Thymus (tissue), 11 donors: Measurements from ENCODE around the gene KRT86. TPM values are rescaled to one million over a fixed set of nuclear protein-coding genes. Genes with fewer than 3 reads are reported as not detected.
A peak's percentile ranks its signal among the peaks of the same experiment; 100 is the strongest.

Source experiments
- DNase-seq, 9 donors: peaks; one replicate each; pipeline ENCODE4 v3.0.0-alpha.2; 2013; ENCODE audit warnings: low spot score in 9 of 9, low read depth in 6 of 9, missing footprints in 1 of 9
- H3K27ac ChIP-seq, 2 donors: one replicate each; pipeline ENCODE4 v1.5.1; 2013; ENCODE audit warnings: control low read depth in 1 of 2, low read depth in 1 of 2, low read length in 1 of 2, mild to moderate bottlenecking in 1 of 2, moderate library complexity in 1 of 2
- H3K27me3 ChIP-seq, 2 donors: one replicate each; pipeline ENCODE4 v1.5.1; 2013; ENCODE audit warnings: low read length in 1 of 2; ENCODE audit not compliant: control insufficient read depth in 2 of 2, insufficient read depth in 1 of 2
- H3K36me3 ChIP-seq, 2 donors: one replicate each; pipeline ENCODE4 v1.5.1; 2013; ENCODE audit warnings: low read length in 1 of 2, mild to moderate bottlenecking in 1 of 2, moderate library complexity in 1 of 2; ENCODE audit not compliant: control insufficient read depth in 2 of 2, insufficient read depth in 2 of 2
- H3K4me1 ChIP-seq, 2 donors: one replicate each; pipeline ENCODE4 v1.5.1; 2013; ENCODE audit warnings: low read length in 2 of 2; ENCODE audit not compliant: control insufficient read depth in 2 of 2, insufficient read depth in 2 of 2
- H3K4me3 ChIP-seq, 2 donors: one replicate each; pipeline ENCODE4 v1.5.1; 2013; ENCODE audit warnings: low read length in 2 of 2, control low read depth in 1 of 2, mild to moderate bottlenecking in 1 of 2
- H3K9me3 ChIP-seq, 2 donors: one replicate each; pipeline ENCODE4 v1.5.1; 2013; ENCODE audit warnings: low read length in 1 of 2, mild to moderate bottlenecking in 1 of 2; ENCODE audit not compliant: control insufficient read depth in 2 of 2, insufficient read depth in 1 of 2
- WGBS: extraction: QIAGEN DNeasy Blood & Tissue Kit; methylation state at CpG from one replicate; pipeline ENCODE4 v1.1.7; 2013; 5-methylcytosine and 5-hydroxymethylcytosine counted together
- polyA plus RNA-seq: library from polyadenylated mRNA; stranded (reverse); fragments of 200-250 nt; gene quantifications from one replicate; pipeline ENCODE4 v1.2.3, GENCODE V29; 2013
- total RNA-seq: library from RNA; stranded (reverse); fragments of 120-200 nt; gene quantifications from one replicate; pipeline ENCODE4 v1.2.4, GENCODE V29; 2013
- donor health status: healthy.

Gene KRT86
- total and polyA plus RNA-seq, 2 donors, result 0.42 to 1.4 TPM

DNA sequence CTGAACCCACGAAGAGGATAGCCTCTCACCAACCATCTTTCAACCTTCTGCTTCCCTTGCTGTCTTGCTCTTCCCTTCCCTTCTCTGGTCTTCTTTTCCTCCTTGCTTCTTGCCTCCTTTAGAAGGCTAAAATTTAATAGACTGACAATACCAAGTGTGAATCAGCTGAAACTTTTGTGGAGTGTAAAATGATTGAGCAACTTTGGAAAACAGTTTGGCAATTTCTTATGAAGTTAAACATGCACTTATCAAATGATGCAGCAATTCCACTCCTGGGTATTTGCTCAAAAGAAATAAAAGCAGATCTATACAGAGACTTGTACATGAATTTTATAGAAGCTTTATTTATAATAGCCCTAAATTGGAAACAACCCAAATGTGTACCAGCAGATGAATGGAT, 3.3 kb upstream of the KRT86 start:
- WGBS, result 90% methylated on average over 1 of the region's 1 CpG
- Histone ChIP-seq H3K4me3 (no peak overlapping the region), H3K27me3 (peaks cover 0 to 20% of the 10 kb centered on the region in 2 donors), H3K4me1 (no peaks in the 10 kb centered on the region), H3K27ac (no peak overlapping the region), H3K36me3 (no peaks in the 10 kb centered on the region), H3K9me3 (no peaks in the 10 kb centered on the region)
- no peak for DNase-seq

DNA sequence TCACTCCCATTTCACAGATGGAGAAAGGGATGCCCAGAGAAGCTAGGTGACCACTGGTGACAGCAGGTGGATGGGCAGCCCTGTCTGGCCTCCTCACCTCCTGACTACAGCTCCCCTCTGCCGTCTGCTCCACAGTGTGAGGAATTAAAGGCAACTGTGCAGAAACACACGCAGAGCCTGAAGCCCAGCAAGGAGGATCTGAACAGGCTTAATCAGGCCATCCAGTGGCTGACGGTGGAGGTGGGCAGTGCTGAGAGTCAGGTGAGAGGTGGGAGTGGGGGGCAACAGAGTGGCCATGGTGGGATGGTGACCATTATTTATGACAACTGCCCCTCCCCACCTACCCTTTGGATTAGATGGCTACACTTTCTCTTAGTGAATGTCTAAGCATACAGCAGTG, 1.2 kb downstream of the KRT86 start:
- 96% methylated on average over 3 of the region's 3 CpGs for WGBS
- peaks cover 0 to 5% of the 10 kb centered on the region in 2 donors for H3K4me1 ChIP-seq
- no peak for DNase-seq
- H3K27me3 ChIP-seq, result peaks cover 2 to 47% of the 10 kb centered on the region in 2 donors
- no peak overlapping the region for H3K27ac ChIP-seq
- H3K36me3 ChIP-seq, result no peaks in the 10 kb centered on the region
- H3K4me3 ChIP-seq, result no peak overlapping the region
- no peaks in the 10 kb centered on the region for H3K9me3 ChIP-seq

DNA sequence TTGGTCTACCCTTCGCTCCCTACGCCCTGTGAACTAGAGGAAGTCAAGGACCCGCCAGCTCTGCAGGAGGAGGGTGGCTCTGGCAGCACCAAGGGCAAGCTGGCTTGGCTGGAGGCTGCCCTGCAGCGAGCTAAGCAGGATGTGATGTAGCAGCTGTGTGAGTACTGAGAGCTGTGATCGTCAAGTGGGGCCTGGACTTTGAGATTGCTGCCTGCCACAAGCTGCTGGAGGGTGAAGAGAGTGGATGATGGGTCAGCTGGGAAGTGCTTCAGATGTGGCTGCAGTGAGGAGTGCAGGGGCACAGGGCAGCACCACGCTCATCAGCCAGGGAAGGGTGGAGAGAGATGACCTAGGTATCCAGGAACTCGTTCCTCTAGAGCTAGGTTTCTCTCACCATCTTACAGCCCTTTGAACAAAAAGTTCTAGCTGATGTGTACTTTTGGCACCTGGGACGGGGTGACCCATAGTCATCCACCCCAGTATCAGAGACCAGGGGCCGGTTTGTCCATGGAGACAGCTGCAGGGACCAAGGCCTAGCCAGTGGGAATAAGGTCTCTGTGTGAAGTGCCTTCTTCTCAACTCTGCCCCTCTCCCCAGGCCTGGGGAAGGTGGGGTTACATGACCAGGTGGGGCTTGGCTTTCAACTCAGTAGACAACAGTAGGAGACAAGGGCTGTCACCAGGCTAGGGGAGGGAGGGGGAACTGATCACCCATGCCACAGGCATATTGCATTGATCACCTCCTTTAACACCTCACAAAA, 3.2 kb downstream of the KRT86 start:
- 78% methylated on average over 9 of the region's 9 CpGs for WGBS
- Histone ChIP-seq H3K27me3 (peaks cover 2 to 43% of the 10 kb centered on the region in 2 donors), H3K27ac (no peak overlapping the region), H3K4me3 (no peak overlapping the region), H3K9me3 (no peaks in the 10 kb centered on the region), H3K36me3 (no peaks in the 10 kb centered on the region), H3K4me1 (peaks cover 0 to 5% of the 10 kb centered on the region in 2 donors)
- DNase-seq, result no peak

DNA sequence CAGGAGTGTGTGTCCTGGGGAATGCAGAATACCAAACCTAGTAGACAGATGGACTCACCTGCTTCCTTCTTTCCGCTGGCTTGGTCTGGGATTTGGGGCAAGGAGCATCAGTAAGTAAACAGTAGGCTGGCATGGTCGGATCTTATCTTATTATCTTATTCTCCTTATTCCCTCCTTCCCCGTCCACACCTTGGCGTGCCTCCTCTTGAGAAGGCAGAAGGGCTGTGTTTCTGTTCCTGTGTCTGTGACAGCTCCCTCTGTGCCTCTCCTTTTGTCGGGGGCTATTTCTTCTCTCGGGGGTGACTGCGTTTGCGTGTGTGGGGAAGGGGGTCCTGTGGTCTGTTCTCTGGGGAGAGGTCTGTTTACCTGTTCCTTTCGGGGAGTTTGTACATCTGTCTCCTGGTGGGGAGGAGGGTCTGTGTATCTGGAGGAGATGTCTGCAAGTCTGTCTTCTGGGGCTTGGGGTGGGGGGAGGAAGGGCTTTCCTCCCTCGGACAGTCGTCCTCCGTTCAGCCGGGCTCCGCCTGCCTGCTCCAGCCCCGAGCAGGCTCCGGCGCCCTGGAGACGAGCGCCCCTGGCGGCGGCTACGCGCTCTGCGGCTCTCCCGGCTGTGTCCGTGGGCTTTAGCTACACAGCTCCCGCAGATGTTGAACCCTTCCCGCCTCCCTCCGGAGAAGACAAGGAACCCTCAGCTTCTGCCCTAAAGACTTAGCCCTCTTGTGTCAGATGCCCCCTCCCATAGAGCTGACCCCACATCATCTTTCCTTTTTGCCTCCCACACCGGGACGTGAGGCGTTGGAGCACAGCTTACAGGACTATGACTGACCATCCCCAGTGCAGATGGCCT, 4.4 kb downstream of the KRT86 start:
- H3K4me3 ChIP-seq, result no peak overlapping the region
- H3K4me1 ChIP-seq, result peaks cover 0 to 5% of the 10 kb centered on the region in 2 donors
- H3K36me3 ChIP-seq, result no peaks in the 10 kb centered on the region
- H3K9me3 ChIP-seq, result no peaks in the 10 kb centered on the region
- peak in 8 of 9 donors; percentile 2 to 73 (median 37) for DNase-seq
- H3K27me3 ChIP-seq, result peaks cover 2 to 43% of the 10 kb centered on the region in 2 donors
- no peak overlapping the region for H3K27ac ChIP-seq
- WGBS, result 24% methylated on average over 32 of the region's 32 CpGs

DNA sequence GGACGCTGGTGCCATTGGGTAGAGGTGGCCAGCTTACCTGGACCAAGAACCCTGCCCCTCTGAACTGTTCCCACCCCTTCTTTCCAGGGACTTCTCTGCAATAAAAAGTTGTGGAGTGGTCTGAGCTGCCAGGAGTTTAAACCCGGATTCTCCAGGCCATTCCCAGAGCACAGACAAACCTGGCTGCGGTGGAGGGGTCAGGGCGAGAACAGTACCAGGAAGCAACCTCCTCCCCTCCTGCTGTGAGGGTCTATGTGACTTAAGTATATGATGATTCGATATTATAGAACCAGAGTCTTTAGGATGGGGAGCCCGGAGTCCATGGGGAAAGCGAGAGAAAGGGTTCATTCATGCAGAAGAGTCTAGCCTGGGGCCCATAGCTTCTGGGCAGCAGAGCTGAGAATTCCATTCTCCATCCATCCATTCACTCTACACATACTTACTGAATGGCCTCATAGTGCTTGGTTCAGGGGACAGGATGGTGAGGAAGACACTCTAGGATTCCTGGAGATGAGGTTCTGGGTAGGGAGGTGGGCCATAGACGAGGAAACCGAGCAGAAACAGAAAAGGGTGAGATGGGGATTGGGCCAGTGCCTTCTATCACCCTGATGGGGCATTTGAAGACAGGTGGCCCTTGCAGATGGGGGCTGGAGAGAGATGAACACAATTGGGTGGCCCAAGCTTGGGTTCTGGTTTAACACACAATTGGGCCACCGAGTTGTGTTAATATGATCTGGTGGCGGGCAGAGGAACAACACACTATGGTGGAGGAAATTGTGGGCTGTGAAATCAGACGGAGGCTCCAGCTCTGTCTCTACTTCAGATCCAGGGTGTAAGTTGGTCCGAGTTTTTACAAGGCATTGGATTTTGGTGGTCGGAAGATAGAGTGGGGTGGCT, 5.2 kb downstream of the KRT86 start:
- Histone ChIP-seq H3K27me3 (peaks cover 2 to 37% of the 10 kb centered on the region in 2 donors), H3K36me3 (no peaks in the 10 kb centered on the region), H3K4me3 (no peak overlapping the region), H3K27ac (no peak overlapping the region), H3K4me1 (peaks cover 0 to 5% of the 10 kb centered on the region in 2 donors), H3K9me3 (no peaks in the 10 kb centered on the region)
- DNase-seq, result no peak
- WGBS, result 95% methylated on average over 14 of the region's 14 CpGs

DNA sequence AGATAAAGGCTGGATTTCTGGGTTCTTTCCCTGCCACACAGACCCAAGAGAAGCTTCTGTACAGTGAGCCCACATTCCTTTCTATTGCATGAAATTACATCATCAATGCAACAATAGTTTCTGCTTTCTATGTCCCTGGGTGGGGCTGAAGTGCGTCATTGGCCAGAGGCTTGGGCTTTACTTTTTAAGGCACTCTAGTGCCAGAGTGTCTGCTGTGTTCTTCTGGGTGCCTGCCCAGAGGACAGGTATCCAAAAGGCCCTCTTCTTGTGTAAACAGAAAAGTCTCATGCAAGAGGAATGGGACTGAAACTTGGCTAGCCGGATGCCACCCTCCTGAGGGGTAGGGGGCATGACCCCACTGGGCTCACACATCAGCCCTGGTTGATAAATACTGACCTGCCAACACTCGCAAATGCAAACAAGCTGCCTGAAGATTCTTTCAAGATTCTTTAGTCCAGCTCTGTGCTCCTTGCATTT, 5.9 kb downstream of the KRT86 start:
- WGBS, result 92% methylated on average over 3 of the region's 3 CpGs
- Histone ChIP-seq H3K36me3 (no peaks in the 10 kb centered on the region), H3K9me3 (no peaks in the 10 kb centered on the region), H3K4me1 (peaks cover 0 to 5% of the 10 kb centered on the region in 2 donors), H3K4me3 (no peak overlapping the region), H3K27me3 (peaks cover 2 to 34% of the 10 kb centered on the region in 2 donors), H3K27ac (peak overlapping the region in 1 of 2 donors; percentile 15)
- DNase-seq, result no peak

DNA sequence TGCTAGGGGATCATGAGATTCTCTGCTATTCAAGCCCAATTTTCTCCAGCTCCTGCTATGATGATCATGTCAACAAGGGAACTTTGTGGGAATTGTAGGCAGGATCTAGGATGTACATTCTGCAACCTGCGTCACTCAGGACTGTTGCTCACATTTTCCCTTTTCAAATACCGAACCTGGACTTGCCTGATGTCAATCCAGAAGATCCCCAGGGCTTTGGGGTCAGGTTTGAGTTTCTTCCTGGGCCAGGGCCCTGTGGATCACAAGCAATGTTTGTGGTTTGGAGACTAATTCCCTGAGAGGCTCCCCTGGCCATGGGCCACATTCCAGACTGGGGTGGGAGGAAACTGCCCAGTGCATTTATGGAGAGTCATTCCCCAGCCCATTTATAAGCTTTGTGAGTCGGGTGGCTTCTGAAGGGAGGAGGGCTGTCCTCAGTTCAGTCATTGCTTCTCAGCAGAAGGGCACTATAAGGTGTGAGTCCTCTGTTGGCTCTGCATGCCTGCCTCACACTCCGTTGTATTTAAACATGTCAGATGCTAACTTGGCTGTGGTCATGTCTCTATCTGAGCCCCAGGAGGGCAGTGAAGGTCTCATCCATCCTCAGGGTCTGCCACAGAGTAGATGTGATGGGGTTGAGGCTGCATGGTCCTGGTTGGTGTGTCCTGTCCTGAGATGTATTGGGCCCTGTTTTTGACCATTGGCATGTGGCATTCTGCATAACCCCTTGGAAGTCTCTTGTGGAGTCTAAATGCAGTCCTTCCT, 6.5 kb downstream of the KRT86 start:
- WGBS, result 91% methylated on average over 4 of the region's 4 CpGs
- no peaks in the 10 kb centered on the region for H3K36me3 ChIP-seq
- DNase-seq, result no peak
- peak overlapping the region in 1 of 2 donors; percentile 15 for H3K27ac ChIP-seq
- H3K9me3 ChIP-seq, result no peaks in the 10 kb centered on the region
- peaks cover 2 to 29% of the 10 kb centered on the region in 2 donors for H3K27me3 ChIP-seq
- peaks cover 0 to 5% of the 10 kb centered on the region in 2 donors for H3K4me1 ChIP-seq
- H3K4me3 ChIP-seq, result no peak overlapping the region

DNA sequence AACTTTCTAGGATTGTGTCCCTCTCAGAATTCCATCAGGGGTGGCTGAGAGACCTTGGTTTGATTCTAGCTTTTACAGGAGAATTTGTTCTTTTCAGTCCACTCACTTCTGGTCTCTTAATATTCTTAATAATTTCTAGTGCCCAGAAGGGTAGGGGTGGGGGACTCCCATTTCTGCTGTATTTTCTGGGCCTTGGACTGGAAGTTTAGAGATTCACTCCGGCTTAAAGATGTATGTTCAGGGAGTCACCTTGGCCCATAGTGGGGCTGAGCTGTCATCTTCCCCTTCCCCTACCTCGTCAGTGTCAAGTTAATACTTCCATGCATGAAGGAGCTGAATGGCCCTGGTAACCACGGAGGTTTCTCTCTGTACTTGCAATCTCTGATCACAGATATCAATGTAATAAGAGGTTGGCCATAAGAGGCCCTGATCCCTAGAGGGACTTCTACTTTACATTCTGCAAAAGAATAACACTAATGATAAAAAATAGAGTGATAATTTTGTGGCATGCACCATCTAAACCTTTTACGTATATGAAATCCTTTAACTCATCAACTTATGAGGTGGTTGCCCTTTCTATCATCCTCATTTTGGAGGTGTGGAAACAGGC, 10.2 kb downstream of the KRT86 start:
- Histone ChIP-seq H3K4me1 (no peaks in the 10 kb centered on the region), H3K4me3 (no peak overlapping the region), H3K9me3 (no peaks in the 10 kb centered on the region), H3K27ac (no peak overlapping the region), H3K36me3 (no peaks in the 10 kb centered on the region), H3K27me3 (no peaks in the 10 kb centered on the region)
- WGBS, result 81% methylated on average over 4 of the region's 4 CpGs
- no peak for DNase-seq
